Measurements from ENCODE around the gene KAT6B.

DNA sequence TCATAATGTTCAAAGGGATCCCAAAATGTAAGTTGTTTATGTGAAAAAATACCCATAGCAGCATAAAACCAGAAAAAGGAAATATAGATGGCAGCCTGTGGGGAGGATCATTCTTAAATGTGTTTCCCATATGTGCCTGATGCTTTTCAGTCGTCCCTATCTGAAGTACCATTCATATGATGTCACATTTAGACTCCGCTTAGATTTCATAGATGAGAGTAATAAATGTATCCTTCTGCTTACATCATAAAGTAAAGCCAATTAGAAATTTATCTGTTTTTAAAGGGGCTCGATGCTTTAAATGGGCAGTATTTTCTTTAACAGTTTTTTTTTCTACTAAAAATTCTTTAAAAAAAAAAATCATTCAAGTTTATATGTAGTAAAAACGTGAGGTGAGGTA, 136.1 kb downstream of the KAT6B start:
- TF ChIP-seq, protein P1, sequence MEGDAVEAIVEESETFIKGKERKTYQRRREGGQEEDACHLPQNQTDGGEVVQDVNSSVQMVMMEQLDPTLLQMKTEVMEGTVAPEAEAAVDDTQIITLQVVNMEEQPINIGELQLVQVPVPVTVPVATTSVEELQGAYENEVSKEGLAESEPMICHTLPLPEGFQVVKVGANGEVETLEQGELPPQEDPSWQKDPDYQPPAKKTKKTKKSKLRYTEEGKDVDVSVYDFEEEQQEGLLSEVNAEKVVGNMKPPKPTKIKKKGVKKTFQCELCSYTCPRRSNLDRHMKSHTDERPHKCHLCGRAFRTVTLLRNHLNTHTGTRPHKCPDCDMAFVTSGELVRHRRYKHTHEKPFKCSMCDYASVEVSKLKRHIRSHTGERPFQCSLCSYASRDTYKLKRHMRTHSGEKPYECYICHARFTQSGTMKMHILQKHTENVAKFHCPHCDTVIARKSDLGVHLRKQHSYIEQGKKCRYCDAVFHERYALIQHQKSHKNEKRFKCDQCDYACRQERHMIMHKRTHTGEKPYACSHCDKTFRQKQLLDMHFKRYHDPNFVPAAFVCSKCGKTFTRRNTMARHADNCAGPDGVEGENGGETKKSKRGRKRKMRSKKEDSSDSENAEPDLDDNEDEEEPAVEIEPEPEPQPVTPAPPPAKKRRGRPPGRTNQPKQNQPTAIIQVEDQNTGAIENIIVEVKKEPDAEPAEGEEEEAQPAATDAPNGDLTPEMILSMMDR (IDR thresholded peaks at IDR 0.05; ENCODE audit: insufficient read depth, low read depth, low read length) = no peak
- TF ChIP-seq EZH2 (IDR thresholded peaks at IDR 0.05; ENCODE audit: insufficient read depth, low read length) = no peak

Measured in astrocyte (in vitro differentiated cells and primary cell).